HT1080 (cell line): ENCODE measurements around the gene ITIH5. TPM values are rescaled to one million over a fixed set of nuclear protein-coding genes. Genes with fewer than 3 reads are reported as not detected.

Experiments
- DNase-seq: peaks from one replicate; pipeline ENCODE4 v3.0.0-alpha.2; 2015; ENCODE audit warnings: low read depth
- total RNA-seq: library from RNA; depleted of rRNA; stranded (reverse); fragments of >200 nt; shearing (Covaris generic); gene quantifications from 2 replicates; pipeline ENCODE4 v1.2.3, GENCODE V29; 2014; rRNA removed

ITIH5 gene
- total RNA-seq, 1 experiment from 2014 or later, result not detected

DNA sequence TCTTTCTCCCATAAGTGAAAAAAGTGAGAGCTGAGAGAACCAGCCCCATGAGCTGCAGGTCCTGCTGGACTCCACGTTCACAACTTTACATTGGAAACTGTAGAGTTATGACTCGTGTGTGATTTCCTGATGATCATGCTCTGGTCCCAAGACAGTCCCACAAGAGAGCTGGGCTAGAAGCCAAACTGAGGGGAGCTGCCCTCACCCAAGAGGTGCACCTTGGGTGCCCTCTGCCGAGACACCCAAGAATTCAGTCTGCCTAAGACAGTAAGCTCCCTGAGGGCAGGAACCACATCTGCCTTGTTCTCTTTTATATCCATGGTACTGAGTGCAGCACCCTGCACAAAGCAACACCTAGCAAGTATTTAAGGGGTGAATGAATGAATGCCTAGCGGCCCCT, 143.1 kb downstream of the ITIH5 start:
- DNase-seq, result peak; percentile 15

GRCh38 chr10:7520507-7521485, 146.0 kb downstream of the ITIH5 start:
- no peak for DNase-seq

DNA sequence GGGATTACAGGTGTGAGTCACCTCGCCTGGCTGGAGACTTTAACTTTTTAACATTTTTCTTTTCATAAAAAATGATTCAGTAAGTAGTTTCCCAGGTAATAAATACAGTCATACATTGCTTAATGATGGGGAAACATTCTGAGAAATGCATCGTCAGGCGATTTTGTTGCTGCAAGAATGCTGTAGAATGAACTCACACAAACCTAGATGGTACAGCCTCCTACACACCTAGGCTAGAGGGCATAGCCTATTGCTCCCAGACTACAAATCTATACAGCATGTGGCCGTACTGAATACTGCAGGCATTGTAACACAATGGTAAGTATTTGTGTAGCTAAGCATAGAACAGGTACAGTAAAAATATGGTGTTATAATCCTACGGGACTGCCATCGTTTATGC, 147.4 kb downstream of the ITIH5 start:
- no peak for DNase-seq

GRCh38 chr10:7518693-7519092, 148.1 kb downstream of the ITIH5 start:
- no peak for DNase-seq

DNA sequence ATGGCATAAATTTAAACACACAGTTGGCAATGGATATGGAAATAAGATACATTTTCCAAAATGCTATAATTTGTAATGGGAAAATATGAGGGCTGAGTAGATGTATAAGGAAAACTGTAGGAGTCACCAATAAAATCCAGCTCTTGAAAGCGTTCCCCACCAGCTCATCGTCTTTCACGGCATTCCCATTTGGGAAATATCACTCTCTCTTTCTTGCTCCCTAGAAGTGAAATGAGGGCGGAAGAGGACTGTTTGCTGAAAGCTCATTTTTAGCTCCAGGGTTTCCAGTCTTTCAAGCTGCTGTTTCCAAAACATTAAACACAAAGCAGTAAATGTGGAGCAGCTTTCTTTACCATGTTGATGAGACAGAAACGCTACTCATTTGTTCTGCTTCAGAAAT, 151.3 kb downstream of the ITIH5 start:
- DNase-seq, result no peak

DNA sequence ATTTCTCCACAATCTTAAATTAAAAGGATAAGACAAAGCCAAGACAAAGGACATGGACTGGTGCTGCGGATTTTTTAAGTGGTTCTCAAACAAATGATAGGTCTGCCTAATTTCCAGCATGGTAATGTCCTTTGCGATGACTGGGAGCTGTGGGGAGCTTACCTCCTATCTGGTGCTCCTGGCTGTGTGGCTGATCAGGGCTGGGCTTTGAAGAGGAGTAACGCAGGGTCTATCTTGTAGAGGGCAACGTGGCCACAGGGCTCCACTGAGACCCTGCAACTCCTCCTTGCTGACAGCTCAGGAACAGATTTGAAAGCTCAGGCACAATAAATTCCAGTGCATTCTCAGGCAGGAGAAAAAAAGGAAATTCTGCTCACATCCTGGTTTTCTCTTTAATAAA, 152.8 kb downstream of the ITIH5 start:
- DNase-seq, result no peak

DNA sequence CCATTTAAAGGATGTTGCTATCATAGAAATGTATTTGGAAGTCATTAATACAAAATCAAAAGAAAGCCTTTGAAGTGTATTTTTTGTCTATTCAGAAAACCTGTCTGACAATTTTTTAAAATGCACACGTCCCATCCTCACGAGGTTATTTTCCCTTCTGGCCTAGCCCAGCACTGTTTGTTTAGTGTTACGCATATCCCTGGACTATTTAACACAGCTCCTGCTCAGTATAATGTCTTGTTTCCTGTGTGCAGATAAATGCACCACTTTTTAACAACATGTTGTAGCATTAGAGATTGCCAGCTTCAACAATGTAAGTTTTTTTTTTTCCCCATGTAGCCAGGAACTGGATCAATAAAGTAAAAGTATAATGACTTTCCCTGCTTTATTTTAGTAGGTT, 153.3 kb downstream of the ITIH5 start:
- no peak for DNase-seq

DNA sequence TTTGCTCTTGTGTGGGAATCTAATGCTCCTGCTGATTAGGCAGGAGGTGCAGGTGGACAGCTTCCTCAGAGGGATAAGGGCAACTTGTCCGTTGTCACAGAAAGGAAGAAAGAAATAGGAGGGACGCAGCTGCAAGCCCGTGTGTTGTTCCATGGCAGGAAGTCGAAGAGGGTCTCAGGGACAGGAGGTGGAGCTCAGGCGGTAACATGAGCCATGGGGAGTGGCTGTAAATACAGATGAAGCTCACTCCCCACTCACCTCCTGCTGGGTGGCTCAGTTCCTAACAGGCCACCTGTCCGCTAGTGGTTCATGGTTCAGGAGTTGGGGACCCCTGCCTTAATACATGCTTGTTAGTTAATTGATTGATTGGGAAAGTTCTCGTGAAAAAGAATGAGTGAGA, 154.3 kb downstream of the ITIH5 start:
- no peak for DNase-seq

DNA sequence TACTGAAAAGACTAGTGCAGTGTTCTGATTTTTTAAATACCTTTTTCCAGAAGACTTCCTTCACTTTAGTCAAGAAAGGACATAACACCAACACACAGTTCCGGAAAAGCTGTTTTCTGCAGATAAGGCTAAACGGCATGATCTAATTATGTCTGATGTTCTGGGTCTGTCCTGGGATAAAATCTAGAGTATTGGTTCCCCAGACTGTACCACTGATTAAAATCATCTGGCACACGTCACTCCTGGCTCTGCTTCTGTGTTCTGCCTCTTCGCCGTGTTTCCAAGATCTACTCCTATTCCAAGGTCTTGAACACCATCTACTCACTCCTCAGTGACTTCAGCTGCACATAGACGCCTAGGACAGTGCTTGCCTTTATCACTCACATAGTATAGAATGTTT, 155.2 kb downstream of the ITIH5 start:
- no peak for DNase-seq

Other genes starting within 250 kb of the ITIH5 start
- gene ITIH2, start 36.4 kb upstream of the ITIH5 start, total RNA-seq, result not detected in 2 replicates
- gene KIN, start 121.0 kb upstream of the ITIH5 start, total RNA-seq, result 11.7 and 16.8 TPM in 2 replicates
- gene ATP5F1C, start 121.2 kb upstream of the ITIH5 start, total RNA-seq, result 461 and 469 TPM in 2 replicates
- 2.6 and 3.1 TPM in 2 replicates for gene TAF3, start 151.5 kb upstream of the ITIH5 start, total RNA-seq